Parathyroid adenoma (tissue), 2 donors: Measurements from ENCODE around the gene EZH1.

Source experiments
- H2AFZ ChIP-seq: fragments of 300-600 bp; sonication (generic); one replicate; pipeline ENCODE4 v1.7.0; 2017; ENCODE audit warnings: antibody characterized with exemption, mild to moderate bottlenecking
- H3K27ac ChIP-seq: fragments of 300-600 bp; sonication (generic); one replicate; pipeline ENCODE4 v1.7.0; 2017
- H3K27me3 ChIP-seq: fragments of 300-600 bp; sonication (generic); one replicate; pipeline ENCODE4 v1.7.0; 2017; ENCODE audit warnings: low read length; ENCODE audit not compliant: control insufficient read depth, insufficient read depth
- H3K36me3 ChIP-seq: fragments of 300-600 bp; sonication (generic); one replicate; pipeline ENCODE4 v1.7.0; 2017; ENCODE audit warnings: low read length; ENCODE audit not compliant: control insufficient read depth, insufficient read depth
- H3K4me1 ChIP-seq: fragments of 300-600 bp; sonication (generic); one replicate; pipeline ENCODE4 v1.7.0; 2017; ENCODE audit warnings: control low read depth
- H3K4me2 ChIP-seq: fragments of 300-600 bp; sonication (generic); one replicate; pipeline ENCODE4 v1.7.0; 2017; ENCODE audit warnings: low read length
- H3K4me3 ChIP-seq: fragments of 300-600 bp; sonication (generic); one replicate; pipeline ENCODE4 v1.7.0; 2017; ENCODE audit warnings: low read depth, low read length
- H3K79me2 ChIP-seq: fragments of 300-600 bp; sonication (generic); one replicate; pipeline ENCODE4 v1.7.0; 2017; ENCODE audit warnings: control low read depth
- H3K9ac ChIP-seq: fragments of 300-600 bp; sonication (generic); one replicate; pipeline ENCODE4 v1.7.0; 2017; ENCODE audit warnings: mild to moderate bottlenecking
- H3K9me3 ChIP-seq: fragments of 300-600 bp; sonication (generic); one replicate; pipeline ENCODE4 v1.7.0; 2017; ENCODE audit warnings: low read length; ENCODE audit not compliant: control insufficient read depth
- TF ChIP-seq, protein P1 (sequence below): fragments of 300-600 bp; sonication (generic); IDR thresholded peaks from one replicate; pipeline ENCODE4 v1.7.0; 2017; ENCODE audit warnings: antibody characterized with exemption, mild to moderate bottlenecking
- donor health status: primary hyperparathyroidism.

The EZH1 gene

DNA sequence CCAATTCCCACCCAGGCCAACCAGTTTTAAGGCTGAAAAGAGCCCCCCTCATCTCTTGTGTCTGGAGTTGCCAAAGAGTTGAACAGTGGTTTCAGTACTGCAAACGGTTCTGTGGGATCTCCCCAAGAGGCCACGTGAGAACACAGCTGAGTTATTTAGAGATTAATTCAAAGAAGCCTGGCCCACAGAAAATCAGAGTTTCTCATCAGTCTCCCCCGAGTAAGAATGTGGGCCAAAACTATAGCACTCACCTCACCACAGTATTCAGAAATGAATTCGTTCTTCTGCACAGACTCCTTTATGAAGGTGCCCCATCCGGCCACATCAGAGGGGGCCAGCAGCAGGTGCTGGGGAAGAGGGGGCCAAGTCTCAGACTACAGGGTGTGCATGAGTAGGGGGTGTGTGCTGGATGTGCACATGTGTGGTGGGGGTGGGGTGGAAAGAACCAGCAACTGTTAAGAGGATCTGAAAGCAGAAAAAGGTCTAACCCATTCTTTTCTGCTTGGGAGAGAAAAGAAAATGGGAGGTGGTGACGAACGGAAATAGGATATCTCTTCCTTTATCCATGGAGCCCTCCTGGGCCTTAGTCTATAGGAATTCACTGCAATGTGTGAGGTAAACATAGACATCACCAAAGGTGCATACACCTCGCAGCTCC lies 39.9 kb downstream of the EZH1 start:
- H2AFZ ChIP-seq, result no peak overlapping the region
- no peaks in the 10 kb centered on the region for H3K4me1 ChIP-seq
- TF ChIP-seq, protein P1, sequence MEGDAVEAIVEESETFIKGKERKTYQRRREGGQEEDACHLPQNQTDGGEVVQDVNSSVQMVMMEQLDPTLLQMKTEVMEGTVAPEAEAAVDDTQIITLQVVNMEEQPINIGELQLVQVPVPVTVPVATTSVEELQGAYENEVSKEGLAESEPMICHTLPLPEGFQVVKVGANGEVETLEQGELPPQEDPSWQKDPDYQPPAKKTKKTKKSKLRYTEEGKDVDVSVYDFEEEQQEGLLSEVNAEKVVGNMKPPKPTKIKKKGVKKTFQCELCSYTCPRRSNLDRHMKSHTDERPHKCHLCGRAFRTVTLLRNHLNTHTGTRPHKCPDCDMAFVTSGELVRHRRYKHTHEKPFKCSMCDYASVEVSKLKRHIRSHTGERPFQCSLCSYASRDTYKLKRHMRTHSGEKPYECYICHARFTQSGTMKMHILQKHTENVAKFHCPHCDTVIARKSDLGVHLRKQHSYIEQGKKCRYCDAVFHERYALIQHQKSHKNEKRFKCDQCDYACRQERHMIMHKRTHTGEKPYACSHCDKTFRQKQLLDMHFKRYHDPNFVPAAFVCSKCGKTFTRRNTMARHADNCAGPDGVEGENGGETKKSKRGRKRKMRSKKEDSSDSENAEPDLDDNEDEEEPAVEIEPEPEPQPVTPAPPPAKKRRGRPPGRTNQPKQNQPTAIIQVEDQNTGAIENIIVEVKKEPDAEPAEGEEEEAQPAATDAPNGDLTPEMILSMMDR, result no peak
- H3K79me2 ChIP-seq, result peaks cover 2% of the 10 kb centered on the region
- H3K27me3 ChIP-seq, result no peaks in the 10 kb centered on the region
- H3K9ac ChIP-seq, result no peak overlapping the region
- no peaks in the 10 kb centered on the region for H3K36me3 ChIP-seq
- no peak overlapping the region for H3K4me3 ChIP-seq
- no peak overlapping the region for H3K27ac ChIP-seq
- H3K9me3 ChIP-seq, result no peaks in the 10 kb centered on the region
- H3K4me2 ChIP-seq, result no peak overlapping the region

DNA sequence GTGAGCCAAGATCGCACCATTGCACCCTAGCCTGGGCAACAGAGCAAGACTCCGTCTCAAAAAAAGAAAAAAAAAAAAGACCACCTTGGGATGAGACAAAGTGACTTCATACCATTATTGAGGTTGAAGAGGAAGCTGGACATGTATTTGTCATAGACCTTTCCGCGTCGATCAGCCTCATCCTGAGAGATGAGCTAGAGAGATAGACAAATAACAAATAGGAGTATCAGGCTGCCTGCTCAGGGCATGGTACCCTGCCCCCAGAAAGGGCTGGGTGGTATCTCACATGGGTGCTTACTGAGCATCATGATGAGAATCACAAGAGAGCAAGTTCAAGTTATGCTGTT lies 40.4 kb downstream of the EZH1 start:
- no peak overlapping the region for H3K4me2 ChIP-seq
- no peaks in the 10 kb centered on the region for H3K9me3 ChIP-seq
- TF ChIP-seq, protein P1, result no peak
- H3K4me3 ChIP-seq, result no peak overlapping the region
- no peaks in the 10 kb centered on the region for H3K4me1 ChIP-seq
- no peaks in the 10 kb centered on the region for H3K36me3 ChIP-seq
- no peak overlapping the region for H2AFZ ChIP-seq
- H3K27me3 ChIP-seq, result no peaks in the 10 kb centered on the region
- no peak overlapping the region for H3K9ac ChIP-seq
- H3K27ac ChIP-seq, result no peak overlapping the region
- H3K79me2 ChIP-seq, result peaks cover 2% of the 10 kb centered on the region

DNA sequence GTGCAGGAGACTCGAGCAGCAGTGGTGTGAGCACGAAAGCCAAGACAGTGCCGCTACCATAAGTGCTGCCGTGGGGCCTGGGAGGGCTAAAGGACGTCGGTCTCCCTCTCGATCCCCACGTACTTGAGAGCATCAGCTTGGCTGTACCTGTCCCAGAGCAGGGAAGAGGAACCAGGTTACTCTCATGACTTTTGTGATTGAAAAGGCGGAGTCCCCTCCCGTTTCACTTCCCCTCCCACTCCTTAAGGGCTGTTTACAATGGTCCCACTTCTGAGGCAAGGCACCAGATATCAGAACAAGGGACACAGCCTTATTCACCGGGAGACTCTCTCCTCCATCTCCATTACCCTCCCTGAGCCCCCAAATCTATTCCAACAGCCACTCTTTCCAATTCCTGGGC lies 42.4 kb downstream of the EZH1 start:
- H3K79me2 ChIP-seq, result peaks cover 2% of the 10 kb centered on the region
- H3K4me3 ChIP-seq, result no peak overlapping the region
- TF ChIP-seq, protein P1, result no peak
- no peaks in the 10 kb centered on the region for H3K4me1 ChIP-seq
- no peak overlapping the region for H2AFZ ChIP-seq
- no peaks in the 10 kb centered on the region for H3K9me3 ChIP-seq
- no peak overlapping the region for H3K4me2 ChIP-seq
- H3K9ac ChIP-seq, result no peak overlapping the region
- H3K27me3 ChIP-seq, result no peaks in the 10 kb centered on the region
- no peak overlapping the region for H3K27ac ChIP-seq
- H3K36me3 ChIP-seq, result no peaks in the 10 kb centered on the region

DNA sequence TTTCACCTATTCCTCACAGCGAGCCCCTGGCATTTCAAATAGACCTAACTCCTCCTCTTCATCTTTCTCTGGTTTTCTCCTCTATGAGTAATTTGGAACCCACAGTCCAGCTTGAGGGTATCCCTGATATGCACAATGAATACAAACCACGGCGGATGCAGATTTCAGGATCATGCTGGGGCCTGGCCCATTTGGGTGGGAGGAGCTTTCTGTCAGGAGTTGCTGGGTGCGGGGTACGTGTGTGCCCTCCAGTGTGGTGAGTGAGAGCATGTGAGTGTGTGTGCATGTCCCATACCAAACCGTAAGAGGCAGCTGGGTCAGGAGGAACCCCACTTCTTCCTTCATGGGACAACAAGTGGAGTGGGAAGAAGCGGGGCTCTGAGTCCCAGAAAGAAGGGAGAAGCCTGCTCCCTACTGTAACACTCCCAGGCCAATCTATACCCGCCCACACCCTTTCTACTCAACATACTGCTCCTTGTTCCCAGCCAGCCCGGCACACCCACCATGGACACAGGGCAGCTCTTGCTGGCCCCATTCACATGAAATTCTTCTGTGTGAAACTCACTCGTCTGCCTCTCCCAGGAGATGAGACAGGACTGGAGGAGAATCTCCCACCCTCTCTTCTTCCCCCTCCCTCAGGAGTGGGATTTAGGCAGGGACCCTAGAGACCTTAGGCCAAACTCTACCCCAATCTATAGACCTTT lies 44.1 kb downstream of the EZH1 start:
- Histone ChIP-seq H3K27me3 (no peaks in the 10 kb centered on the region), H3K4me1 (no peaks in the 10 kb centered on the region), H3K4me3 (no peak overlapping the region), H2AFZ (no peak overlapping the region), H3K9me3 (no peaks in the 10 kb centered on the region), H3K79me2 (no peaks in the 10 kb centered on the region), H3K27ac (no peak overlapping the region), H3K9ac (no peak overlapping the region), H3K4me2 (no peak overlapping the region), H3K36me3 (no peaks in the 10 kb centered on the region)
- TF ChIP-seq, protein P1, result no peak

DNA sequence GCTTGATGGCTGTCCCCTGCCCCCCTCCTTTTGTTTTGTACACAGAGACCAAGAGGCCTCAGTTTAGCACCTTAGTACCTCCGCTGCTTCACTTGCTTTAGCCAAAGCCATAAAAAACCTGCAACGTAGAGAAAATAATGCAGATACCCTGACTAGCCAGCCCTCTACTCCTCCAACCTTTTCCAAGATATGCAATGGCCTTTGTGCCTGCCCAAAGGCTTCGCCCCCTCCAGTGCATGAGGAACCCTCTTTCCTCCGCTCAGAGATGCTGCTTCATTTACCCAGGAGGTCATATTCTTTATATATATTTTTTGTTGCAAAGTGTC lies 45.5 kb downstream of the EZH1 start:
- H3K27ac ChIP-seq, result no peak overlapping the region
- H3K36me3 ChIP-seq, result no peaks in the 10 kb centered on the region

More for the DNA sequence above, 45.5 kb downstream of the EZH1 start:
- Histone ChIP-seq H2AFZ (no peak overlapping the region), H3K9ac (no peak overlapping the region), H3K4me3 (no peak overlapping the region), H3K27me3 (no peaks in the 10 kb centered on the region), H3K79me2 (no peaks in the 10 kb centered on the region), H3K4me1 (no peaks in the 10 kb centered on the region), H3K9me3 (no peaks in the 10 kb centered on the region), H3K4me2 (no peak overlapping the region)
- TF ChIP-seq, protein P1, result no peak
